ENCODE data around the gene PSMC3. TPM values are rescaled to one million over a fixed set of nuclear protein-coding genes. Genes with fewer than 3 reads are reported as not detected.

The PSMC3 gene
- total and polyA plus RNA-seq, 9 of the 15 experiments (the other 6 are each of a cell fraction or from before 2014, with no cell fraction given), result 44.3 to 324 (median 240) TPM

DNA sequence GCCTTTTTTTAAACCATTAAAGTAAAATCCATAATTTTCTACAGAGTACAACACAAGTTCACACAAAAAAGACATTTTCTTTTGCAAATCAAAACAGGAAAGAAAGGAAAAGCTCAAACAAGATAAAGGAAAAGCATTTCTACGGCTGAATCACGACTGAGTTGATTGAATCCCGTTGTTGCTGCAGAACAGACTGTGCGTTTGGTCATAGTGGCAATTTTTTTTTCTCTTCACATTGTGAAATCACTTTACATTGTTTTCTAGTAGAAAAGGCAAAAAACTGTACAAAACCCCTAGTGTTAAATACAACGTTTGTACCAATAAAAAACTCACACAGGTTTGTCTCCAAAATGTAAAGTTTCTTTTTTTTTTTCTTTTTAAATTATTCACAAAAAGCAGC is 40.0 kb upstream of the PSMC3 start (continued):
- TF ChIP-seq, protein P1, sequence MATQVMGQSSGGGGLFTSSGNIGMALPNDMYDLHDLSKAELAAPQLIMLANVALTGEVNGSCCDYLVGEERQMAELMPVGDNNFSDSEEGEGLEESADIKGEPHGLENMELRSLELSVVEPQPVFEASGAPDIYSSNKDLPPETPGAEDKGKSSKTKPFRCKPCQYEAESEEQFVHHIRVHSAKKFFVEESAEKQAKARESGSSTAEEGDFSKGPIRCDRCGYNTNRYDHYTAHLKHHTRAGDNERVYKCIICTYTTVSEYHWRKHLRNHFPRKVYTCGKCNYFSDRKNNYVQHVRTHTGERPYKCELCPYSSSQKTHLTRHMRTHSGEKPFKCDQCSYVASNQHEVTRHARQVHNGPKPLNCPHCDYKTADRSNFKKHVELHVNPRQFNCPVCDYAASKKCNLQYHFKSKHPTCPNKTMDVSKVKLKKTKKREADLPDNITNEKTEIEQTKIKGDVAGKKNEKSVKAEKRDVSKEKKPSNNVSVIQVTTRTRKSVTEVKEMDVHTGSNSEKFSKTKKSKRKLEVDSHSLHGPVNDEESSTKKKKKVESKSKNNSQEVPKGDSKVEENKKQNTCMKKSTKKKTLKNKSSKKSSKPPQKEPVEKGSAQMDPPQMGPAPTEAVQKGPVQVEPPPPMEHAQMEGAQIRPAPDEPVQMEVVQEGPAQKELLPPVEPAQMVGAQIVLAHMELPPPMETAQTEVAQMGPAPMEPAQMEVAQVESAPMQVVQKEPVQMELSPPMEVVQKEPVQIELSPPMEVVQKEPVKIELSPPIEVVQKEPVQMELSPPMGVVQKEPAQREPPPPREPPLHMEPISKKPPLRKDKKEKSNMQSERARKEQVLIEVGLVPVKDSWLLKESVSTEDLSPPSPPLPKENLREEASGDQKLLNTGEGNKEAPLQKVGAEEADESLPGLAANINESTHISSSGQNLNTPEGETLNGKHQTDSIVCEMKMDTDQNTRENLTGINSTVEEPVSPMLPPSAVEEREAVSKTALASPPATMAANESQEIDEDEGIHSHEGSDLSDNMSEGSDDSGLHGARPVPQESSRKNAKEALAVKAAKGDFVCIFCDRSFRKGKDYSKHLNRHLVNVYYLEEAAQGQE (IDR thresholded peaks at IDR 0.05; ENCODE audit: borderline replicate concordance), result no peak
- TF ChIP-seq, protein P1 (CRISPR knock-in tag; IDR thresholded peaks at IDR 0.05; ENCODE audit: low read depth), result no peak

DNA sequence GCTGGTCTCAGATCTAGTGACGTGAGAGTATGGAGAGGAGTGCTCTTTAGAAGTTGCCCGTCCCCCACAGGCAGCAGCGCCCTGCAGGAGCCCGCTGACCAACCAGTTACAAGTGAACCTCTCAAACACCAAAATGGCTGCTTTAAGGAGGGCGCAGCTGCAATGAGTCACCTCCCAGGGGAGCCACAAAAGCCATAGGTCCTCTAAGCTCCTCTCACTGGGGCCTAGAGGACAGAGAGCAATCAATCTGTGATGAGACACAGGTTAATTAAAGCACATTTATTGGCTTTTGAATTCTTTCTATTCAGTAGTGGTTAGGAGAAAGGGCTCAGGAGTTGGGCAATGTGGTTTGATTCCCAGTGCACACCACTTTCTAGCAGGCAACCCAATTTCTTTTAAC is 38.2 kb upstream of the PSMC3 start:
- peak; percentile 54 for FAIRE-seq
- ChIA-PET CTCF (ENCODE audit: low intra/inter-chr PET ratio) (no interaction called here), POLR2A (interaction anchor here (0.6 to 1.6 kb wide), 2 partner anchors 15 to 44 kb away, joined by 3 read pairs; no protein-coding TSS in a partner anchor)
- intact Hi-C loops (cut with micrococcal nuclease), result no loop called here
- WGBS (ENCODE audit: insufficient coverage, low coverage, missing lambda C conversion rate), result 93% methylated on average over 5 of the region's 5 CpGs
- H3K4me2 ChIP-seq (ENCODE audit: insufficient read depth, low read length), result no peak overlapping the region
- peaks cover 11% of the 10 kb centered on the region; the same call in 1 of the 2 replicates for H4K20me1 ChIP-seq (replicated peaks; ENCODE audit: control insufficient read depth, insufficient read depth, low read length)
- H3K27ac ChIP-seq (ENCODE audit: extremely low read depth, low read depth, low read length), result no peak overlapping the region
- H3K36me3 ChIP-seq (ENCODE audit: control insufficient read depth, insufficient read depth, low read length), result peaks cover 58% of the 10 kb centered on the region
- no peak overlapping the region for H2AFZ ChIP-seq (ENCODE audit: low read depth, low read length)
- no TSS peak for BruUV-seq (replicated peaks)
- H3K79me2 ChIP-seq (ENCODE audit: control insufficient read depth, insufficient read depth, low read length), result peaks cover 4% of the 10 kb centered on the region; the same call in 1 of the 3 replicates
- H3K4me1 ChIP-seq (replicated peaks in 1 of 2; ENCODE audit: control insufficient read depth in 2 of 2, insufficient read depth in 2 of 2, low read length in 2 of 2), result no peaks in the 10 kb centered on the region; a peak in 1 of 5 replicates
- no peaks in the 10 kb centered on the region for H3K9me3 ChIP-seq (replicated peaks; ENCODE audit: control insufficient read depth, insufficient read depth, low read depth, low read length)
- in situ Hi-C loops (cut with MboI), result no loop called here
- ATAC-seq, result peak; percentile 29
- peak in 1 of 4 experiments; percentile 16 for DNase-seq (ENCODE audit: extremely low read depth in 1 of 4, low spot score in 3 of 4)
- H3K27me3 ChIP-seq (ENCODE audit: control insufficient read depth in 2 of 2, insufficient read depth in 2 of 2, low read length in 2 of 2), result no peaks in the 10 kb centered on the region
- no peak overlapping the region for H3K4me3 ChIP-seq
- H3K9me1 ChIP-seq (ENCODE audit: control insufficient read depth, insufficient read depth, low read length), result no peaks in the 10 kb centered on the region
- no peak overlapping the region for H3K9ac ChIP-seq (ENCODE audit: insufficient read depth in 1 of 2, low read depth in 2 of 2, low read length in 2 of 2)
- TF ChIP-seq, protein P2, sequence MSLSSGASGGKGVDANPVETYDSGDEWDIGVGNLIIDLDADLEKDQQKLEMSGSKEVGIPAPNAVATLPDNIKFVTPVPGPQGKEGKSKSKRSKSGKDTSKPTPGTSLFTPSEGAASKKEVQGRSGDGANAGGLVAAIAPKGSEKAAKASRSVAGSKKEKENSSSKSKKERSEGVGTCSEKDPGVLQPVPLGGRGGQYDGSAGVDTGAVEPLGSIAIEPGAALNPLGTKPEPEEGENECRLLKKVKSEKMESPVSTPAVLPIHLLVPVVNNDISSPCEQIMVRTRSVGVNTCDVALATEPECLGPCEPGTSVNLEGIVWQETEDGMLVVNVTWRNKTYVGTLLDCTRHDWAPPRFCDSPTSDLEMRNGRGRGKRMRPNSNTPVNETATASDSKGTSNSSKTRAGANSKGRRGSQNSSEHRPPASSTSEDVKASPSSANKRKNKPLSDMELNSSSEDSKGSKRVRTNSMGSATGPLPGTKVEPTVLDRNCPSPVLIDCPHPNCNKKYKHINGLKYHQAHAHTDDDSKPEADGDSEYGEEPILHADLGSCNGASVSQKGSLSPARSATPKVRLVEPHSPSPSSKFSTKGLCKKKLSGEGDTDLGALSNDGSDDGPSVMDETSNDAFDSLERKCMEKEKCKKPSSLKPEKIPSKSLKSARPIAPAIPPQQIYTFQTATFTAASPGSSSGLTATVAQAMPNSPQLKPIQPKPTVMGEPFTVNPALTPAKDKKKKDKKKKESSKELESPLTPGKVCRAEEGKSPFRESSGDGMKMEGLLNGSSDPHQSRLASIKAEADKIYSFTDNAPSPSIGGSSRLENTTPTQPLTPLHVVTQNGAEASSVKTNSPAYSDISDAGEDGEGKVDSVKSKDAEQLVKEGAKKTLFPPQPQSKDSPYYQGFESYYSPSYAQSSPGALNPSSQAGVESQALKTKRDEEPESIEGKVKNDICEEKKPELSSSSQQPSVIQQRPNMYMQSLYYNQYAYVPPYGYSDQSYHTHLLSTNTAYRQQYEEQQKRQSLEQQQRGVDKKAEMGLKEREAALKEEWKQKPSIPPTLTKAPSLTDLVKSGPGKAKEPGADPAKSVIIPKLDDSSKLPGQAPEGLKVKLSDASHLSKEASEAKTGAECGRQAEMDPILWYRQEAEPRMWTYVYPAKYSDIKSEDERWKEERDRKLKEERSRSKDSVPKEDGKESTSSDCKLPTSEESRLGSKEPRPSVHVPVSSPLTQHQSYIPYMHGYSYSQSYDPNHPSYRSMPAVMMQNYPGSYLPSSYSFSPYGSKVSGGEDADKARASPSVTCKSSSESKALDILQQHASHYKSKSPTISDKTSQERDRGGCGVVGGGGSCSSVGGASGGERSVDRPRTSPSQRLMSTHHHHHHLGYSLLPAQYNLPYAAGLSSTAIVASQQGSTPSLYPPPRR (CRISPR knock-in tag; IDR thresholded peaks at IDR 0.05; ENCODE audit: borderline replicate concordance), result no peak
- TF ChIP-seq YY1 (IDR thresholded peaks at IDR 0.05; ENCODE audit: borderline replicate concordance in 1 of 3, control insufficient read depth in 1 of 3, extremely low read depth in 1 of 3, insufficient read depth in 3 of 3, insufficient read length in 1 of 3, insufficient replicate concordance in 2 of 3, low read depth in 1 of 3, low read length in 2 of 3) (peak in 2 of 3 experiments; percentile 21 to 52), RBM17 (IDR thresholded peaks at IDR 0.05; ENCODE audit: borderline replicate concordance, low read depth, low read length) (no peak)
